ENCODE data around the gene TNFRSF19.

The TNFRSF19 gene

DNA sequence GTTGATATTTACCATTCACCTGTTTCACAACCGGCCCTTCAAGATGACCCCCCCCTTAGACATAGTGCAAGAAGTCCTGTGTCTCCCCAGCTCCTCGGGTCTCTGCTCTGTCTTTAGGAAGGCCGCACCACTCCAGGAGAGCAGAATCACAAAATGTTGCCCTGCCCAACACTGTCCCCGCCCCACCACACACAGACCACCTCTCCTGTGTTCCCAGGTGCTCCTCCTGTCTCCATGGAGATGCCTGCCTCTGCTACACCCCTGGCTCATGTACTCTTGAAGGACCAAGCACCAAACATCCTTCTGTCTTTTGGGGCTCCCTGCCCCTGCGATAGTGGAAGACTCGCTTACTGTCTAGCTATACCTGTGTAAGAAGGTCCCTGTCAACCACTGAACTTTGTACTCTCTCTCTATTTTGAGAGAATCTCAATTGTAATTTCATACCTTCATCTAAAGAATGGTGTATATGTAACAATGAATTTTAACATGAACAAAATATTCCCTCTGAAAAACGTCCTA is 9.6 kb upstream of the TNFRSF19 start:
- H3K4me2 ChIP-seq = no peak overlapping the region
- no peaks in the 10 kb centered on the region for H3K79me2 ChIP-seq (ENCODE audit: insufficient read depth, low read depth)
- no peaks in the 10 kb centered on the region for H4K20me1 ChIP-seq (ENCODE audit: insufficient read depth)
- no peak overlapping the region for H2AFZ ChIP-seq (ENCODE audit: low read depth)
- H3K36me3 ChIP-seq (ENCODE audit: insufficient read depth) = no peaks in the 10 kb centered on the region
- TF ChIP-seq, protein P1, sequence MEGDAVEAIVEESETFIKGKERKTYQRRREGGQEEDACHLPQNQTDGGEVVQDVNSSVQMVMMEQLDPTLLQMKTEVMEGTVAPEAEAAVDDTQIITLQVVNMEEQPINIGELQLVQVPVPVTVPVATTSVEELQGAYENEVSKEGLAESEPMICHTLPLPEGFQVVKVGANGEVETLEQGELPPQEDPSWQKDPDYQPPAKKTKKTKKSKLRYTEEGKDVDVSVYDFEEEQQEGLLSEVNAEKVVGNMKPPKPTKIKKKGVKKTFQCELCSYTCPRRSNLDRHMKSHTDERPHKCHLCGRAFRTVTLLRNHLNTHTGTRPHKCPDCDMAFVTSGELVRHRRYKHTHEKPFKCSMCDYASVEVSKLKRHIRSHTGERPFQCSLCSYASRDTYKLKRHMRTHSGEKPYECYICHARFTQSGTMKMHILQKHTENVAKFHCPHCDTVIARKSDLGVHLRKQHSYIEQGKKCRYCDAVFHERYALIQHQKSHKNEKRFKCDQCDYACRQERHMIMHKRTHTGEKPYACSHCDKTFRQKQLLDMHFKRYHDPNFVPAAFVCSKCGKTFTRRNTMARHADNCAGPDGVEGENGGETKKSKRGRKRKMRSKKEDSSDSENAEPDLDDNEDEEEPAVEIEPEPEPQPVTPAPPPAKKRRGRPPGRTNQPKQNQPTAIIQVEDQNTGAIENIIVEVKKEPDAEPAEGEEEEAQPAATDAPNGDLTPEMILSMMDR (conservative IDR thresholded peaks at IDR 0.05; ENCODE audit: low read depth, low read length) = no peak
- no peak overlapping the region for H3K9ac ChIP-seq
- no peak overlapping the region for H3K27ac ChIP-seq
- no peak overlapping the region for H3K4me3 ChIP-seq (IDR thresholded peaks at IDR 0.05; ENCODE audit: insufficient read depth, low read depth, low read length)
- H3K4me1 ChIP-seq (ENCODE audit: low read depth, poor library complexity, severe bottlenecking) = no peaks in the 10 kb centered on the region
- no peaks in the 10 kb centered on the region for H3K27me3 ChIP-seq (ENCODE audit: insufficient read depth, low read depth)

DNA sequence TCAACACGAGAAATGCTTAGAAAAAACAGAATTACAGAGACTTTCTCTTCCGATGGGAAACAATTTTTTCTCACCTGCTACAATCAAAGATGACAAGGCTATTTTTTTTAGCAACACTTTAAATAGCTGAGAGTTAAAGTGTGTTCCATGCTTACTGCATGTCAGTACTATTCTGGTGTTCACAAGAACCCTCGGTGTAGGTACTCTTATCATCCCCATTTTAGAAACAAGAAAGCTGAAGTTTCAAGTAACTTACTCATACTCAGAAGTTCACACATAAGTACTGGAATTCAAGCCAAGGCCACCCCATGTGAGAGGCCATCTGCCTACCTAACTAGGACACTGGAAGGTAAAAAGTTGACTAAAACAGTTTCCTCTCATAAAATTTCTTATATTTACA is 9.0 kb upstream of the TNFRSF19 start:
- Histone ChIP-seq H2AFZ (ENCODE audit: low read depth) (no peak overlapping the region), H3K9ac (no peak overlapping the region), H3K36me3 (ENCODE audit: insufficient read depth) (no peaks in the 10 kb centered on the region), H3K79me2 (ENCODE audit: insufficient read depth, low read depth) (no peaks in the 10 kb centered on the region), H3K27ac (no peak overlapping the region), H3K4me1 (ENCODE audit: low read depth, poor library complexity, severe bottlenecking) (no peaks in the 10 kb centered on the region), H3K27me3 (ENCODE audit: insufficient read depth, low read depth) (no peaks in the 10 kb centered on the region), H3K4me3 (IDR thresholded peaks at IDR 0.05; ENCODE audit: insufficient read depth, low read depth, low read length) (no peak overlapping the region), H4K20me1 (ENCODE audit: insufficient read depth) (no peaks in the 10 kb centered on the region), H3K4me2 (no peak overlapping the region)
- TF ChIP-seq, protein P1 (conservative IDR thresholded peaks at IDR 0.05; ENCODE audit: low read depth, low read length) = no peak

DNA sequence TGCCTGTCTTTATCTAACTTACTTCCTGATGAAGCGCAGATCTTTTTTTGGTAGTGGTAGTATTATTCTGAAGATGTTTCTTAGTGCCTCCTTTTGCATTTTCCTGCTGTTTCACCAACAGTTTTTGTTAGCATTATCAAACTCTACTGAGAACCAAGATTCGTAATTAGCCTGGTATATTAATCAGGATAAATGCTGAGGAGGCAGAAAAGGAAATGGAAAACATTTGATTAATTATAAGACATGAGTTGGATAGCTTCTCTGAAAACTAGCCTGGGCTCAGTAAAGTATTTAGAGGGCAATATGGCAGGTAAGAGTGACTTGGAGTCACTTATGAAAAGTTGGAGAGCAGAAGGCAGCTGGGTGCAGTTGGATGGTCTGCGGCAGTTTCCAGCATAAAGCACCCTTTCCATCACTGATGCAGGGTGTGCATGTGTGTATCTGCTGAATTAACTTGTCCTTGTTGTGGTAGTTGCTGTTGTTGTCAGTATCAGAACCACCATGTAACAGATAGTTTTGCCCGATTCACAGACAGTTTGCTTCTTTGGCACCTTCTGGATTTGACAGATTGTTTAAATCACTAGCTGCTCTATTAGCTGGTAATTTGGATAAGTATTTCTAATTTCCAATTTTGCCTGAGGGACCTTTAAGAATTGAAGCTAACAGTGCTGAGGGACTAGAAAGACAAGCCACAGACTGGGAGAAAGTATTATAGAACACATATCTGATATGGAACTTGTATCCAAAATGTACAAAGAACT is 6.9 kb upstream of the TNFRSF19 start:
- H4K20me1 ChIP-seq (ENCODE audit: insufficient read depth) = no peaks in the 10 kb centered on the region
- H3K4me2 ChIP-seq = no peak overlapping the region
- no peaks in the 10 kb centered on the region for H3K36me3 ChIP-seq (ENCODE audit: insufficient read depth)
- no peaks in the 10 kb centered on the region for H3K79me2 ChIP-seq (ENCODE audit: insufficient read depth, low read depth)
- TF ChIP-seq, protein P1 (conservative IDR thresholded peaks at IDR 0.05; ENCODE audit: low read depth, low read length) = no peak
- no peaks in the 10 kb centered on the region for H3K4me1 ChIP-seq (ENCODE audit: low read depth, poor library complexity, severe bottlenecking)
- no peaks in the 10 kb centered on the region for H3K27me3 ChIP-seq (ENCODE audit: insufficient read depth, low read depth)
- no peak overlapping the region for H3K4me3 ChIP-seq (IDR thresholded peaks at IDR 0.05; ENCODE audit: insufficient read depth, low read depth, low read length)
- no peak overlapping the region for H3K27ac ChIP-seq
- H3K9ac ChIP-seq = no peak overlapping the region
- H2AFZ ChIP-seq (ENCODE audit: low read depth) = no peak overlapping the region

DNA sequence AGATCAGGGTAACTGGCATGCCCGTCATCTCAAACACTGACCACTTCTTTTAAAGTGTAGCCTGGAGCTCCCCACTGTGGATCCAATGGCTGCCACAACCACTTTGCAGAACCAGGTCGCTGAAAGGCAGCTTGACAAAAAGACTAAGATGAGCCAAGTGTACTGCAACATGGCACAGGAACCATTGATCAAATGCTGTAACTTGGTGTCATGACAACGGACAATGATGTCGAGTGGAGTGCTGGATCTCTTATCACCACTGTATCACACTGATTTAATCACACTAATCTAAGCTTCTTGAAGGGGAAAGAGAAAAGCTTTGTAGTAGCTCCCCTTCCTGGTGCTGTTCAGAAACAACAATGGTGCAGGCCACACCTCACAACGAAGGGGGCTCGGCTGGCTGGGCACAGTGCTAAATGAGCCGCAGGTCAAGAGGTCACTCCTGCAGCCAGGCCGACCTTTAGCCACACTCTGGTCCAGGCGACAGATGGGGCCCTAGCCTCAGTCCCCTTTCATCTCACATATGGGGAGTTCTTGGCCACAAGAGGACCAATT is 2.2 kb upstream of the TNFRSF19 start:
- Histone ChIP-seq H3K4me2 (no peak overlapping the region), H3K4me1 (ENCODE audit: low read depth, poor library complexity, severe bottlenecking) (no peaks in the 10 kb centered on the region), H3K27me3 (ENCODE audit: insufficient read depth, low read depth) (no peaks in the 10 kb centered on the region), H2AFZ (ENCODE audit: low read depth) (no peak overlapping the region), H4K20me1 (ENCODE audit: insufficient read depth) (no peaks in the 10 kb centered on the region), H3K27ac (no peak overlapping the region), H3K79me2 (ENCODE audit: insufficient read depth, low read depth) (no peaks in the 10 kb centered on the region), H3K4me3 (IDR thresholded peaks at IDR 0.05; ENCODE audit: insufficient read depth, low read depth, low read length) (no peak overlapping the region), H3K36me3 (ENCODE audit: insufficient read depth) (no peaks in the 10 kb centered on the region), H3K9ac (no peak overlapping the region)
- TF ChIP-seq, protein P1 (conservative IDR thresholded peaks at IDR 0.05; ENCODE audit: low read depth, low read length) = no peak
